Measurements from ENCODE around the gene SPDYE1.

DNA sequence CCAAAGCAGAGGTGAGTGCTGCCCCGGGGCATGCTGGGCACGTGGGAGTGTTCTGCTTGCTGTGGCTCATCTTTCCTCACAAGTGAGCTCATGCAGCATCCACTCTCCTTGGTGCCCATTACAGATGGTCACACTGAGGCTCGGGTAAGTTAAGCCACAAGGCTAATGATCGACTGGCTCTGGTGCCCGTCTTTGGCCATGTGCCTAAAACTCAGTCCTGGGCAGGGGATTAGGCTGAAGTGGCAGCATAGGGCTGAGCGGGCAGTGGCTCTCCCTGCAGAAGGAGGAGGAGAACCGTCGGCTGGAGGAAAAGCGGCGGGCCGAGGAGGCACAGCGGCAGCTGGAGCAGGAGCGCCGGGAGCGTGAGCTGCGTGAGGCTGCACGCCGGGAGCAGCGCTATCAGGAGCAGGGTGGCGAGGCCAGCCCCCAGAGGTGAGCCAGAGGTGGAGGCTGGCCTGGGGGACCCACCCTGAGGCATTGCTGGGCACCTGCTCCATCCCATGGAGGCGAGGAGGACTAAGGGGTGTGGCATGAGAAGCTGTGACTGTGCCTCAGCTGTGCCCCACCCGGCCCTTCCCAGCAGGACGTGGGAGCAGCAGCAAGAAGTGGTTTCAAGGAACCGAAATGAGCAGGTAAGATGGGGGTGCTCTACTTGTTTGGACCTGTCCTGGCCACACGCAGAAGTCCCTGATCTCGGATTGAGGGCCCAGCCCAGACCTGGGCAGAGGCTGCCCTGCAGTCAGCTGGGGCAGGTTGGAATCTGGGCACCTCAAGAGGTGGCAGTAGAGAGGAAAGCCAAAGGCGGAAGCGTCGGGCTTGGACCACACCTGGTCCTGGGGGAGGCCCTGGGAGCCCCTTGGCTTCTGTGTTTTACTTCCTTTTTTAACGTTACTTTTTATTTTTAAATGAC, 60.4 kb downstream of the SPDYE1 start:
- TF ChIP-seq CTCF (tag by site-specific recombination; IDR thresholded peaks at IDR 0.05) = no peak
- TF ChIP-seq PRDM10 (tag by site-specific recombination; IDR thresholded peaks at IDR 0.05) = no peak
- no peak for TF ChIP-seq ZFP41 (tag by site-specific recombination; IDR thresholded peaks at IDR 0.05; ENCODE audit: borderline replicate concordance)
- TF ChIP-seq, protein P1, sequence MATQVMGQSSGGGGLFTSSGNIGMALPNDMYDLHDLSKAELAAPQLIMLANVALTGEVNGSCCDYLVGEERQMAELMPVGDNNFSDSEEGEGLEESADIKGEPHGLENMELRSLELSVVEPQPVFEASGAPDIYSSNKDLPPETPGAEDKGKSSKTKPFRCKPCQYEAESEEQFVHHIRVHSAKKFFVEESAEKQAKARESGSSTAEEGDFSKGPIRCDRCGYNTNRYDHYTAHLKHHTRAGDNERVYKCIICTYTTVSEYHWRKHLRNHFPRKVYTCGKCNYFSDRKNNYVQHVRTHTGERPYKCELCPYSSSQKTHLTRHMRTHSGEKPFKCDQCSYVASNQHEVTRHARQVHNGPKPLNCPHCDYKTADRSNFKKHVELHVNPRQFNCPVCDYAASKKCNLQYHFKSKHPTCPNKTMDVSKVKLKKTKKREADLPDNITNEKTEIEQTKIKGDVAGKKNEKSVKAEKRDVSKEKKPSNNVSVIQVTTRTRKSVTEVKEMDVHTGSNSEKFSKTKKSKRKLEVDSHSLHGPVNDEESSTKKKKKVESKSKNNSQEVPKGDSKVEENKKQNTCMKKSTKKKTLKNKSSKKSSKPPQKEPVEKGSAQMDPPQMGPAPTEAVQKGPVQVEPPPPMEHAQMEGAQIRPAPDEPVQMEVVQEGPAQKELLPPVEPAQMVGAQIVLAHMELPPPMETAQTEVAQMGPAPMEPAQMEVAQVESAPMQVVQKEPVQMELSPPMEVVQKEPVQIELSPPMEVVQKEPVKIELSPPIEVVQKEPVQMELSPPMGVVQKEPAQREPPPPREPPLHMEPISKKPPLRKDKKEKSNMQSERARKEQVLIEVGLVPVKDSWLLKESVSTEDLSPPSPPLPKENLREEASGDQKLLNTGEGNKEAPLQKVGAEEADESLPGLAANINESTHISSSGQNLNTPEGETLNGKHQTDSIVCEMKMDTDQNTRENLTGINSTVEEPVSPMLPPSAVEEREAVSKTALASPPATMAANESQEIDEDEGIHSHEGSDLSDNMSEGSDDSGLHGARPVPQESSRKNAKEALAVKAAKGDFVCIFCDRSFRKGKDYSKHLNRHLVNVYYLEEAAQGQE (tag by site-specific recombination; IDR thresholded peaks at IDR 0.05) = no peak
- no peak for TF ChIP-seq KLF16 (tag by site-specific recombination; IDR thresholded peaks at IDR 0.05)
- TF ChIP-seq YY1 (tag by site-specific recombination; IDR thresholded peaks at IDR 0.05) = no peak
- TF ChIP-seq ZNF830 (tag by site-specific recombination; IDR thresholded peaks at IDR 0.05; ENCODE audit: low read depth) = no peak
- TF ChIP-seq BCL11A (tag by site-specific recombination; IDR thresholded peaks at IDR 0.05; ENCODE audit: low read depth) = no peak
- TF ChIP-seq, protein P2, sequence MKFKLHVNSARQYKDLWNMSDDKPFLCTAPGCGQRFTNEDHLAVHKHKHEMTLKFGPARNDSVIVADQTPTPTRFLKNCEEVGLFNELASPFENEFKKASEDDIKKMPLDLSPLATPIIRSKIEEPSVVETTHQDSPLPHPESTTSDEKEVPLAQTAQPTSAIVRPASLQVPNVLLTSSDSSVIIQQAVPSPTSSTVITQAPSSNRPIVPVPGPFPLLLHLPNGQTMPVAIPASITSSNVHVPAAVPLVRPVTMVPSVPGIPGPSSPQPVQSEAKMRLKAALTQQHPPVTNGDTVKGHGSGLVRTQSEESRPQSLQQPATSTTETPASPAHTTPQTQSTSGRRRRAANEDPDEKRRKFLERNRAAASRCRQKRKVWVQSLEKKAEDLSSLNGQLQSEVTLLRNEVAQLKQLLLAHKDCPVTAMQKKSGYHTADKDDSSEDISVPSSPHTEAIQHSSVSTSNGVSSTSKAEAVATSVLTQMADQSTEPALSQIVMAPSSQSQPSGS (tag by site-specific recombination; IDR thresholded peaks at IDR 0.05; ENCODE audit: low read depth) = no peak
- TF ChIP-seq ZNF776 (tag by site-specific recombination; IDR thresholded peaks at IDR 0.05; ENCODE audit: borderline replicate concordance) = no peak
- no peak for TF ChIP-seq ZNF174 (tag by site-specific recombination; IDR thresholded peaks at IDR 0.05)
